ENCODE measurements around the gene KRTAP10-8. TPM values are rescaled to one million over a fixed set of nuclear protein-coding genes. Genes with fewer than 3 reads are reported as not detected.
A peak's percentile ranks its signal among the peaks of the same experiment; 100 is the strongest.
"Not testable (repeated sequence)": the region's sequence is repeated elsewhere in the genome, so short reads cannot be mapped to it uniquely, and the experiment has no call there.

The KRTAP10-8 gene
- total and polyA plus RNA-seq, 4 donors = not detected

- no peak overlapping the region for H3K4me3 ChIP-seq (ENCODE audit: low read depth, low read length)
- 55% methylated on average over 7 of the region's 7 CpGs for whole genome bisulfite sequencing (ENCODE audit: insufficient coverage)
- H3K27me3 ChIP-seq (ENCODE audit: control insufficient read depth, insufficient read depth, low read length) = no peaks in the 10 kb centered on the region
- peak in 1 of 6 donors; percentile 17 for DNase-seq (ENCODE audit: low read depth in 4 of 6, low spot score in 6 of 6)
- peaks cover 4% of the 10 kb centered on the region for H3K9me3 ChIP-seq (ENCODE audit: control insufficient read depth, insufficient read depth, low read length)
- peaks cover 3% of the 10 kb centered on the region for H3K4me1 ChIP-seq (ENCODE audit: control insufficient read depth, insufficient read depth, low read length)
- H3K36me3 ChIP-seq (ENCODE audit: control insufficient read depth, insufficient read depth, low read length) = no peaks in the 10 kb centered on the region
- no peak overlapping the region for H3K27ac ChIP-seq (ENCODE audit: low read depth, low read length)
Observed at GRCh38 chr21:44579833-44580144, 32.1 kb upstream of the KRTAP10-8 start.

- H3K27ac ChIP-seq (ENCODE audit: low read depth, low read length); H3K4me3 ChIP-seq (ENCODE audit: low read depth, low read length); H3K36me3 ChIP-seq (ENCODE audit: control insufficient read depth, insufficient read depth, low read length); DNase-seq (ENCODE audit: low read depth in 4 of 6, low spot score in 6 of 6); H3K9me3 ChIP-seq (ENCODE audit: control insufficient read depth, insufficient read depth, low read length); H3K4me1 ChIP-seq (ENCODE audit: control insufficient read depth, insufficient read depth, low read length); H3K27me3 ChIP-seq (ENCODE audit: control insufficient read depth, insufficient read depth, low read length): not testable (repeated sequence)
- 24% methylated on average over 19 of the region's 19 CpGs for WGBS (ENCODE audit: insufficient coverage)
Observed at GRCh38 chr21:44580231-44580821, 31.6 kb upstream of the KRTAP10-8 start, which contains the start of gene KRTAP10-5. Gene KRTAP10-5 (minus strand): TSS chr21:44580604. CDS start chr21:44580578, 26 bp downstream.

- no peak overlapping the region for H3K27ac ChIP-seq (ENCODE audit: low read depth, low read length)
- H3K36me3 ChIP-seq (ENCODE audit: control insufficient read depth, insufficient read depth, low read length) = no peaks in the 10 kb centered on the region
- no peaks in the 10 kb centered on the region for H3K4me1 ChIP-seq (ENCODE audit: control insufficient read depth, insufficient read depth, low read length)
- H3K4me3 ChIP-seq (ENCODE audit: low read depth, low read length) = no peak overlapping the region
- WGBS (ENCODE audit: insufficient coverage) = 100% methylated on average over 1 of the region's 3 CpGs
- H3K27me3 ChIP-seq (ENCODE audit: control insufficient read depth, insufficient read depth, low read length) = peaks cover 7% of the 10 kb centered on the region
- peaks cover 4% of the 10 kb centered on the region for H3K9me3 ChIP-seq (ENCODE audit: control insufficient read depth, insufficient read depth, low read length)
- DNase-seq (ENCODE audit: low read depth in 4 of 6, low spot score in 6 of 6) = no peak
Observed at GRCh38 chr21:44581158-44581557, 30.7 kb upstream of the KRTAP10-8 start.

GRCh38 chr21:44582055-44582454 is 29.8 kb upstream of the KRTAP10-8 start:
- Histone ChIP-seq H3K27ac (ENCODE audit: low read depth, low read length) (no peak overlapping the region), H3K4me1 (ENCODE audit: control insufficient read depth, insufficient read depth, low read length) (no peaks in the 10 kb centered on the region), H3K27me3 (ENCODE audit: control insufficient read depth, insufficient read depth, low read length) (peaks cover 7% of the 10 kb centered on the region), H3K36me3 (ENCODE audit: control insufficient read depth, insufficient read depth, low read length) (no peaks in the 10 kb centered on the region), H3K4me3 (ENCODE audit: low read depth, low read length) (no peak overlapping the region), H3K9me3 (ENCODE audit: control insufficient read depth, insufficient read depth, low read length) (peaks cover 3% of the 10 kb centered on the region)
- DNase-seq (ENCODE audit: low read depth in 4 of 6, low spot score in 6 of 6) = no peak
- WGBS (ENCODE audit: insufficient coverage) = 83% methylated on average over 12 of the region's 15 CpGs

GRCh38 chr21:44583089-44583799 is 28.6 kb upstream of the KRTAP10-8 start:
- H3K4me1 ChIP-seq (ENCODE audit: control insufficient read depth, insufficient read depth, low read length) = no peaks in the 10 kb centered on the region
- no peak overlapping the region for H3K27ac ChIP-seq (ENCODE audit: low read depth, low read length)
- no peaks in the 10 kb centered on the region for H3K9me3 ChIP-seq (ENCODE audit: control insufficient read depth, insufficient read depth, low read length)
- H3K36me3 ChIP-seq (ENCODE audit: control insufficient read depth, insufficient read depth, low read length) = no peaks in the 10 kb centered on the region
- WGBS (ENCODE audit: insufficient coverage) = 0% methylated on average over 3 of the region's 11 CpGs
- DNase-seq (ENCODE audit: low read depth in 4 of 6, low spot score in 6 of 6) = peak in 5 of 6 donors; percentile 9 to 79 (median 20)
- H3K4me3 ChIP-seq (ENCODE audit: low read depth, low read length) = no peak overlapping the region
- H3K27me3 ChIP-seq (ENCODE audit: control insufficient read depth, insufficient read depth, low read length) = peaks cover 7% of the 10 kb centered on the region

- WGBS (ENCODE audit: insufficient coverage) = 87% methylated on average over 3 of the region's 6 CpGs
- DNase-seq (ENCODE audit: low read depth in 4 of 6, low spot score in 6 of 6) = no peak
- Histone ChIP-seq H3K4me1 (ENCODE audit: control insufficient read depth, insufficient read depth, low read length) (no peaks in the 10 kb centered on the region), H3K36me3 (ENCODE audit: control insufficient read depth, insufficient read depth, low read length) (no peaks in the 10 kb centered on the region), H3K27me3 (ENCODE audit: control insufficient read depth, insufficient read depth, low read length) (peaks cover 7% of the 10 kb centered on the region), H3K9me3 (ENCODE audit: control insufficient read depth, insufficient read depth, low read length) (no peaks in the 10 kb centered on the region), H3K4me3 (ENCODE audit: low read depth, low read length) (no peak overlapping the region), H3K27ac (ENCODE audit: low read depth, low read length) (no peak overlapping the region)
Observed at GRCh38 chr21:44583800-44584147, 28.1 kb upstream of the KRTAP10-8 start.

- H3K27ac ChIP-seq (ENCODE audit: low read depth, low read length) = no peak overlapping the region
- H3K27me3 ChIP-seq (ENCODE audit: control insufficient read depth, insufficient read depth, low read length) = peaks cover 7% of the 10 kb centered on the region
- no peaks in the 10 kb centered on the region for H3K9me3 ChIP-seq (ENCODE audit: control insufficient read depth, insufficient read depth, low read length)
- no peak overlapping the region for H3K4me3 ChIP-seq (ENCODE audit: low read depth, low read length)
- 85% methylated on average over 3 of the region's 3 CpGs for WGBS (ENCODE audit: insufficient coverage)
- no peaks in the 10 kb centered on the region for H3K36me3 ChIP-seq (ENCODE audit: control insufficient read depth, insufficient read depth, low read length)
- no peaks in the 10 kb centered on the region for H3K4me1 ChIP-seq (ENCODE audit: control insufficient read depth, insufficient read depth, low read length)
- DNase-seq (ENCODE audit: low read depth in 4 of 6, low spot score in 6 of 6) = no peak
Observed at GRCh38 chr21:44585892-44586291, 26.0 kb upstream of the KRTAP10-8 start.

GRCh38 chr21:44589094-44589493 is 22.8 kb upstream of the KRTAP10-8 start:
- H3K27me3 ChIP-seq (ENCODE audit: control insufficient read depth, insufficient read depth, low read length) = peaks cover 7% of the 10 kb centered on the region
- H3K9me3 ChIP-seq (ENCODE audit: control insufficient read depth, insufficient read depth, low read length) = no peaks in the 10 kb centered on the region
- WGBS (ENCODE audit: insufficient coverage) = 100% methylated on average over 2 of the region's 2 CpGs
- no peak overlapping the region for H3K27ac ChIP-seq (ENCODE audit: low read depth, low read length)
- DNase-seq (ENCODE audit: low read depth in 4 of 6, low spot score in 6 of 6) = no peak
- H3K4me3 ChIP-seq (ENCODE audit: low read depth, low read length) = no peak overlapping the region
- H3K36me3 ChIP-seq (ENCODE audit: control insufficient read depth, insufficient read depth, low read length) = no peaks in the 10 kb centered on the region
- H3K4me1 ChIP-seq (ENCODE audit: control insufficient read depth, insufficient read depth, low read length) = peaks cover 6% of the 10 kb centered on the region

GRCh38 chr21:44589586-44590305 is 22.1 kb upstream of the KRTAP10-8 start:
- Histone ChIP-seq H3K4me1 (ENCODE audit: control insufficient read depth, insufficient read depth, low read length) (peaks cover 6% of the 10 kb centered on the region), H3K27ac (ENCODE audit: low read depth, low read length) (no peak overlapping the region), H3K4me3 (ENCODE audit: low read depth, low read length) (no peak overlapping the region), H3K36me3 (ENCODE audit: control insufficient read depth, insufficient read depth, low read length) (no peaks in the 10 kb centered on the region), H3K27me3 (ENCODE audit: control insufficient read depth, insufficient read depth, low read length) (peaks cover 7% of the 10 kb centered on the region), H3K9me3 (ENCODE audit: control insufficient read depth, insufficient read depth, low read length) (no peaks in the 10 kb centered on the region)
- DNase-seq (ENCODE audit: low read depth in 4 of 6, low spot score in 6 of 6) = no peak
- WGBS (ENCODE audit: insufficient coverage) = 82% methylated on average over 23 of the region's 24 CpGs

Data from spinal cord (tissue), 10 donors.